ENCODE measurements around the gene TMEM181. TPM values are rescaled to one million over a fixed set of nuclear protein-coding genes. Genes with fewer than 3 reads are reported as not detected.

The TMEM181 gene
- total RNA-seq, 1 donor from 2014 or later = 27.3 TPM

GRCh38 chr6:158620963-158621693, 61.2 kb downstream of the TMEM181 start:
- no peak overlapping the region for H3K27ac Mint-ChIP-seq
- H3K27me3 ChIP-seq = no peaks in the 10 kb centered on the region
- no peak overlapping the region for H3K27ac ChIP-seq

GRCh38 chr6:158621694-158622544, 62.0 kb downstream of the TMEM181 start:
- Mint-ChIP-seq H3K4me1 (no peaks in the 10 kb centered on the region), H3K27me3 (ENCODE audit: insufficient read depth, low read depth) (peaks cover 6% of the 10 kb centered on the region), H3K36me3 (peaks cover 43% of the 10 kb centered on the region), H3K4me3 (no peak overlapping the region), H3K27ac (no peak overlapping the region), H3K9me3 (peaks cover 7% of the 10 kb centered on the region)
- Histone ChIP-seq H3K27ac (no peak overlapping the region), H3K9ac (no peak overlapping the region), H3F3A (ENCODE audit: low read depth) (no peaks in the 10 kb centered on the region), H3K27me3 (no peaks in the 10 kb centered on the region), H3K36me3 (no peaks in the 10 kb centered on the region), H3K4me2 (no peak overlapping the region), H3K4me1 (no peaks in the 10 kb centered on the region), H3K79me2 (ENCODE audit: low read depth) (no peaks in the 10 kb centered on the region), H3K4me3 (no peak overlapping the region), H3K9me3 (ENCODE audit: low read depth) (no peaks in the 10 kb centered on the region), H2AFZ (replicated peaks) (no peak overlapping the region), H4K20me1 (ENCODE audit: low read depth) (no peaks in the 10 kb centered on the region)
- no peak for DNase-seq (ENCODE audit: low spot score)
- TF ChIP-seq EZH2 (IDR thresholded peaks at IDR 0.05) (no peak), CTCF (IDR thresholded peaks at IDR 0.05) (no peak), EZH2phosphoT487 (IDR thresholded peaks at IDR 0.05) (no peak)

More at GRCh38 chr6:158620963-158621693, 61.2 kb downstream of the TMEM181 start:
- Histone ChIP-seq H3K9me3 (ENCODE audit: low read depth) (no peaks in the 10 kb centered on the region), H3K4me1 (no peaks in the 10 kb centered on the region), H3K4me2 (no peak overlapping the region), H4K20me1 (ENCODE audit: low read depth) (no peaks in the 10 kb centered on the region), H3F3A (ENCODE audit: low read depth) (no peaks in the 10 kb centered on the region), H3K36me3 (no peaks in the 10 kb centered on the region), H3K79me2 (ENCODE audit: low read depth) (no peaks in the 10 kb centered on the region), H3K4me3 (no peak overlapping the region), H2AFZ (replicated peaks) (no peak overlapping the region), H3K9ac (no peak overlapping the region)
- Mint-ChIP-seq H3K27me3 (ENCODE audit: insufficient read depth, low read depth) (peaks cover 6% of the 10 kb centered on the region), H3K36me3 (peaks cover 47% of the 10 kb centered on the region), H3K9me3 (peaks cover 11% of the 10 kb centered on the region), H3K4me3 (no peak overlapping the region), H3K4me1 (no peaks in the 10 kb centered on the region)
- DNase-seq (ENCODE audit: low spot score) = no peak
- TF ChIP-seq CTCF (IDR thresholded peaks at IDR 0.05) (no peak), EZH2 (IDR thresholded peaks at IDR 0.05) (no peak), EZH2phosphoT487 (IDR thresholded peaks at IDR 0.05) (no peak)

GRCh38 chr6:158622545-158623190, 62.8 kb downstream of the TMEM181 start:
- Mint-ChIP-seq H3K4me3 (no peak overlapping the region), H3K9me3 (peaks cover 4% of the 10 kb centered on the region), H3K36me3 (peaks cover 41% of the 10 kb centered on the region), H3K27ac (no peak overlapping the region), H3K27me3 (ENCODE audit: insufficient read depth, low read depth) (peaks cover 6% of the 10 kb centered on the region), H3K4me1 (peaks cover 4% of the 10 kb centered on the region)
- TF ChIP-seq CTCF (IDR thresholded peaks at IDR 0.05) (no peak), EZH2 (IDR thresholded peaks at IDR 0.05) (no peak), EZH2phosphoT487 (IDR thresholded peaks at IDR 0.05) (no peak)
- Histone ChIP-seq H3K9ac (no peak overlapping the region), H3K9me3 (ENCODE audit: low read depth) (no peaks in the 10 kb centered on the region), H3K79me2 (ENCODE audit: low read depth) (no peaks in the 10 kb centered on the region), H3K4me1 (no peaks in the 10 kb centered on the region), H3K27ac (no peak overlapping the region), H3K4me3 (no peak overlapping the region), H3K27me3 (no peaks in the 10 kb centered on the region), H4K20me1 (ENCODE audit: low read depth) (no peaks in the 10 kb centered on the region), H3F3A (ENCODE audit: low read depth) (no peaks in the 10 kb centered on the region), H2AFZ (replicated peaks) (no peak overlapping the region), H3K4me2 (no peak overlapping the region), H3K36me3 (no peaks in the 10 kb centered on the region)
- DNase-seq (ENCODE audit: low spot score) = no peak
